NOMO-1 (cell line): ENCODE data around the gene CORO2B.

Source experiments
- DNase-seq, 2 experiments: peaks; one replicate each; lab custom pipeline; 2025; ENCODE audit not compliant: unreplicated experiment in 2 of 2; lab: John Stamatoyannopoulos, UW

The CORO2B gene

DNA sequence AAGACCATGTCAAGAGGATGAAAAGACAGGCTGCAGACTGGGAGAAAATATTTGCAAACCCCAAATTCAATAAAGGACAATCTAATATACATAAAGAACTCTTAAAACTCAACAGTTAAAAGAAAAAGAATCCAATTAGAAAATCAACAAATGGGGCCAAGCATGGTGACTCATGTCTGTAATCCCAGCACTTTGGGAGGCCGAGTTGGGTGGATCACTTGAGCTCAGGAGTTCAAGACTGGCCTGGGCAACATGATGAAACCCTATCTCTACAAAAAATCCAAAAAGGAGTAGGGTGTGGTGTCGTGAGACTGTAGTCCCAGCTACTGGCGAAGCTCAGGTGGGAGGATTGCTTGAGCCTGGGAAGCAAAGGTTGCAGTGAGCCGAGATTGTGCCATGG is 184.3 kb downstream of the CORO2B start:
- no peak for DNase-seq

DNA sequence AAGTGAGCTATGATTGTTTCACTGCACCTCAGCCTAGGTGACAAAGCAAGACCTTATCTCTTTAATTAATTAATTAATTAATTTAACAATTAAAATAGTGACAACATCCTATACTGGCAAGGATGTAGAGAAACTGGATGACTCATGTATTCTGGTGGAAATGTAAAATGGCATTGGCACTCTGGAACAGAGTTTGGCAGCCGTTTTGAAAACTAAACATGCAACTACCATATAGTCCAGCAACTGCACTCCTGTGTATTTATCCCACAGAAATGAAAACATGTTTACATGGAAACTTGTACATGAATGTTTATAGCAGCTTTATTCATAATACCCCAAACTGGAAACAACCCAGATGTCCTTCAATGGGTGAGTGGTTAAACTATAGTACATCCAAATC is 185.3 kb downstream of the CORO2B start:
- no peak for DNase-seq

DNA sequence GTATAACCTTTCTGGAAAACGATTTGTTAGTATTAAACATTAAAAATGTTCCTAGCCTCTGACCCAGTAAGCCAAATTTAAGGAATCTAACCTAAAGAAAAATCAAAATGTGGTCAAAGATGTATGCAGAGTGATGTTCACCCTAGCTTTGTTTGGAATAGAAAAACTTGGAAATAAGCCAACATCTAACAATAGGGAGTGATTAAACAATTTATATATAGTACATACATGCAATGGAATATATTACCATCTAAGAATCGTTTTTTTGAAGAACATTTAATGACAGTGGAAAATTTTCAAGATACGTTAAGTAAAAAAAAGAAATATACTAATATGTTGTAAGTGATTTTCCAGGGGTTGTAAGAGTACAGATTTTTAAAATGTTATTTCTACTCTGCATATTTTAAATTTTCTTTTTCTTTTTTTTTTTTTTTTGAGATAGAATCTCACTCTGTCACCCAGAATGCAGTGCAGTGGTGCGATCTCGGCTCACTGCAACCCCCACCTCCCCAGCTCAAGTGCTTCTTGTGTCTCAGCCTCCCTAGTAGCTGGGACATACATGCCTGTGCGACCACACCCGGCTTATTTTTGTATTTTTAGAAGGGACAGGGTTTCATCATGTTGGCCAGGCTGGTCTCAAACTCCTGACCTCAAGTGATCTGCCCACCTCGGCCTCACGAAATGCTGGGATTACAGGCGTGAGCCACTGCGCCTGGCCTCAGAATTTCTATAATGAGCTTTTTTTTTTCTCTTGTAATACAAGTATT is 187.0 kb downstream of the CORO2B start:
- no peak for DNase-seq

DNA sequence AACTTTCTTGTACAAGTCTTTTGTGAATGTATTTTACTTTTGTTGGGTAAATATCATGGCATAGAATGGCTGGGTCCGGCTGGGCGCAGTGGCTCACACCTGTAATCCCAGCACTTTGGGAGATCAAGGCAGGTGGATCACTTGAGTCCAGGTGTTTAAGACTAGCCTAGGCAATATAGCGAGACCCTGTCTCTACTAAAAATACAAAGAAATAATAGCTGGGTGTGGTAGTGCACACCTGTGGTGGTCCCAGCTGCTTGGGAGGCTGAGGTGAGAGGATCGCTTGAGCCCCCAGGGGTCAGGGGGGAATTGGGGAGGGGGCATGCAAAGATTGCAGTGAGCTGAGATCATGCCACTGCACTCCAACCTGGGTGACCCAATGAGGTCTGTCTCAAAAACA is 189.0 kb downstream of the CORO2B start:
- no peak for DNase-seq

DNA sequence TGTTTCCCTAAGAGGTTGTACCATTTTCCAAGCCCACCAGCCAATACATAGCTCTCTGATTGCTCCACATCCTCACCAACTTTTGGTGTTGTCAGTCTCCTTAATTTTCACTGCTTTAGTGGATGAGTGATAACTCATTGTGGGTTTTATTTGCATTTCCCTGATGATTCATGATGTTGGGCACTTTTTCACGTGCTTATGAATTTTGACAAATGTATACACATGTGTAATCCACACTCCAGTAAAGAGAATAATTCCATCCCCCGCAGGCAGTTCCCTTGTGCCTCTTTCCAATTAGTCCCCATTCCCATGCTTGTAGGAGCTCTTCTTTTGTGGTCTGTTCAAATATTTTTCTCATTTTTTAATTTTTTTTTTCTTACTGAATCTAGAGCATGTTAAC is 189.5 kb downstream of the CORO2B start:
- no peak for DNase-seq

DNA sequence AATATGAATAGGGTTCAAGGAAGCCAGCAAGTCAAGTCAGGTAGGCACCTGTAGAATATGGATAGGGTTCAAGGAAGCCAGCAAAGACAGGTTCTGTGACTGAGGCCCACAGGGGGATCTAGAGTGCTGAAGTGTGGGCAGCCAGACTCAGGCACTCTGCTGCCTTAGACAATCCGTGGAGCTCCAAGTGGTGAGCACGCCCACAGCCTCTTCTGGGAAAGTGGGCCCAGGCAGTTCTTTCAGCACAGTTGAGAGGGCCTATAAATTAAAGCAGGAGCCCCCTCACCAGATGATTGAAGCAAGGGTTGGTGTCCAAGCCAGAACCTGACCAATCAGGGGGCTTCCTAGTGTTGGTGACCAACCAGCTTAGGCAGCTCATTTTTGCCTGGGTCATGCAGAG is 190.9 kb downstream of the CORO2B start:
- DNase-seq = no peak

DNA sequence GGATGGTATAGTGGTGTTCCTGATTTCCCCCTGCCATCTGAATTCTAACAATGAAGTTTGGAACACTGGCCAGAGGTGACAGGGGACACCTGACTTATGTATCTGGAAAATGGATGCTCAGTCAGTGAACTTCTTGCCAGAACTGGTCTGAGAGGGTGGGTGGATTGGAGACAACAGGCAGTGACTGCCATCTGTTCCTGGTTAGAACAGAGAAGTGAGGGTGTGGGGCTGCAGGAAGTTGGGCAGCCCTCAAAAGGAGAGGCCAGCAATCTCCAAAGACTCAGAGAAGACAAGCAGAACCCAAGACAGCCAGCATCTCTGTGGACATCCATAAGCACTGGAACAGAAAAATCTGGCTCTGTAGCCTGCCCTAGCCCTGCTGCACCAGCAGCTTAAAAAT is 191.4 kb downstream of the CORO2B start:
- DNase-seq = no peak

DNA sequence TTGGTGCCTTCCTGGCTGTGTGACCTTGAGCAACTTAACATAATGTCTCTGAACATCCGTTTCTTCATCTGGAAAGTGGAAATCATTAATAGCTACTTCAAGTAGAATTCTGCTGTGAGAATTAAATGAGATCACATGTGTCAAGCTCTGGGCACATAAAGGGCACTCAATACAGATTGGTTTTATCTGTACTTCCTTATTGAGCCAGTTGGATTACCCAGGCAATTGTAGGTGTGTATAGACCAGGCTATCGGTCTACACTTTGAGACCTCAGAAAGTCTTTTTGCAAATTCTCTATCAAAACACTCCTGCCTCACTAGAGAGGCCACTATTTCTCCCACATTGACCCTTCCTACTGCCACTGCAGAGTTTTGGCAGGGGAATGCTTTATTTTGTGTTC is 194.2 kb downstream of the CORO2B start:
- no peak for DNase-seq

DNA sequence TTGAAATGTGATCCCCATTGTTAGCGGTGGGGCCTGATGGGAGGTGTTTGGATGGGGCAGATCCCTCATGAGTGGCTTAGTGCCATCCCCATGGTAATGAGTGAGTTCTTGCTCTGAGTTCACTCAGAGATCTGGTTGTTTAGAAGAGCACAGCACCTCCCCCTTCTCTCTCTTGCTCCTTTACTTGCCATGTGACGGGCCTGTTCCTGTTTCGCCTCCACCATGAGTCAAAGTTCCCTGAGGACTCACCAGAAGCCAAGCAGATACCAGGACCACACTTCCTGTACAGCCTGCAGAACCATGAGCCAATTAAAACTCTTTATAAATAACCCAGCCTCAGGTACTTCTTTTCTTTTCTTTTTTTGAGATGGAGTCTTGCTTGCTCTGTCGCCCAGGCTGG is 195.3 kb downstream of the CORO2B start:
- no peak for DNase-seq

DNA sequence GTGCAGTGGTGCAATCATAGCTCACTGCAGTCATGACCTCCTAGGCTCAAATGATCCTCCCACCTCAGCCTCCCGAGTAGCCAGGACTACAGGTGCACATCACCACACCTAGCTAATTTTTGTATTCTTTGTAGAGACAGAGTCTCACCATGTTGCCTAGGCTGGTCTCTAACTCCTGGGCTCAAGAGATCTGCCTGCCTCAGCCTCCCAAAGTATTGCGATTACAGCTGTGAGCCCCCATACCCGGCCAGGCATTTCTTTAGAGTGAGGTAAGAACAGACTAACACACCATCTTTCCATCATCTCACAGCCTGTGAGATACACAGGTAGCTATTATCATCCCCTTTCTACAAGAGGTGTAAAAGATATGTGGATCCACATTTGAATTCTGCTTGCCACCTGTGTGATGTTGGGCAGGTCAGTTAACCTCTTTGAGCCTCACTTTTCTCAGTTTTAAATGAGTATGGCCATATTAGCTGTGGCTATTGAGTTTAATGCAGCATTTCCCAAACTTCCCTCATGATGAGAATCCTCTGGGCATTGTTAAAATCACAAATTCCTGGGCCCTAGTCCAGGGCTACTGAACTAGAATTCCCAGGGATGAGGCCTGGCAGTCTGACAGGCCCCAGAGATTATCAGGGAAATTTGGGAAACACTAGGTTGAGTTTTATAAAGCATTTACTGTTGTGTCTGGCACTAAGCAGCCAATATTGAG is 195.9 kb downstream of the CORO2B start:
- no peak for DNase-seq

DNA sequence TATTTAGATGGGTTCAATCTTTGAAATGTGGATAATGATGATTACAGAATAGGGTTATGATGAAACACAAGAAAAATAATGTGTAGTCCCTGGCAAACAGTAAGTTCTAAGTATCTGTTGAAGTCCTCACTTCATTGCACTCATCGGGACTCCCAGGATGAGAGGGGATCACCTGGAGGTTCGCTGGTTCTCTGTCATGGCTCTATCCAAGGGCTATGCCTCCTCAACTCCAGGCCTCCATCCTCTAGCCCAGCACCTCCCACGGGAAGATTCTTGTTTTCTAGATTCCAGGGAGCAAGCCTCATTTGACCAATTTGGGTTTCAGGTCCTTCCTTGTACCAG is 196.4 kb downstream of the CORO2B start:
- no peak for DNase-seq

DNA sequence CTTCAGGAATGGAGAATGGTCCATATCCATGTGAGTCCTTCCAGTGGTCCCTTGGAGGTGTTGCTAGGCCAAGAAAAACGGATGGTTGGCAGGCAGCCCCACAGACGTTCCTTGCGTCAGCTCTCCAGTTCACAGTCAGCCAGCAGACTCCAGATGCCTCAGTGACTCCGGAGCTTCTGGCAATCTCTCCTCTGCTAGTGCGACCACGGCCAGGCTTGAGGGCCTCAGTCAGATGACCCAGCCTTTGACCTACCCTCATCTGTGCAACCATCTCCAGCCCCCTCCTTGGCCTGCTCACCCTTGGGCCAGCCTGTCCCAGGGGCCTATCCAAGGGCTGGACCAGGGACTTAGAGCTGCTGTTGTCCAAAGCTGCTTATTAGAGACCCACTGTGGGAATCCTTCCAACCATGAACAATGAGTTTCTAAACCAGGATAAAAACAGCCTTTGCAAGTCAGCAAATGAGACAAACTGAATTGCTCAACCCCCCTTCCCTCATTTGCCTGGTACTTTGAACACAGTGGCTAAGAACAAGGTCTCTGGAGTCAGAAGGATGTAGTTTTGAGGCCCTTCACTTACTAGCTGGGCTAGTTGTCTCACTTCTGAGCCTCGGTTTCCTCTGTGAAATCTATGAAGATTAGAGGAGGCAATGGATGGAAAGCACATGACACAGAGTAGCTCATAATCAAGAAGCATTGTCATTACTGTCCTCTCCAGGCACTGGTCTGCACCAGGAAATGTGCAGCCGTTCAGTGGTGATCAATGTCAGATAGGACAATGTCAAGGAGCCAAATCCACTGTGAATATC is 197.1 kb downstream of the CORO2B start:
- no peak for DNase-seq

DNA sequence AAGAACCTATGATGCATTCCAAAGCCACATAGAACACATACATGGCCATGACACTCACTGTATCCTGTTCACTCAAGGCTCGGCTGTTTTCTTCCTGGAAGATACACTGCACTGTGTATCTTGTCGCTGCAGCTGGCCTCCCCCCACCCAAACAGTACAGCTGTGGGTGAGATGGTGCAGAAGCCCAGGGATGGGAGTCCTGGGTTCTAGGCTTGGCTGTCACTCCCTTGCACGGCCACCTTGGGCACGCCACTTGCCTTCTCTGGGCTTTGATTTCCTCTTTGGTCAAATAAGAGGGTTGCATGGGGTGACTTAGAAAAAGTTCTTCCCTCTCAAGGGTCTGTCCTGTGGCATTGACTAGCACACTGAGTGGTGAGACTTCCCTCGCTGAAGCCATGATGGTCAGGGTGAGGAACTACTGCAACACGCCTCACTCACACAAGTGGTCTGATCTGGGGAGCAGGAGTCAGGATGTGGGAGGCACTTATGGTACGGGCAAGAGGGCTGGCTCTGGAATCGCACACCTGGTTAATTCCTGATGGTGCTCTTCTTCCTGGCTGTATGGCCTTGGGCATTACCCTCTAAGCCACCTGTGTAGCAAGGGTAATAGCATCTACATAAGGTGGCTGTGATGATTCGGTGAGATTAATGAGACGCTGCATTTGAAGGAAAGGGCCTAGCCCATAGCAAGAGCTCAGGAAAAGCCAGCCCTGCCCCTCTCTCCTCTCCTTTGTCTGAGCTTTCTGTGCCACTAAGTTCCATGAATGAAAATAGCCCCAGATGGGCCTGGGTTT is 197.9 kb downstream of the CORO2B start:
- DNase-seq = no peak
